T-helper 1 cell treated with Interleukin-12 subunit alpha and Interleukin-12 subunit beta and Interleukin-4 antibody, amounts not matched to agents 30 μg/mL and 1 μg/mL, for 36 hours (primary cell): ENCODE data around the gene RIC8B.
"Not testable (repeated sequence)": the region's sequence is repeated elsewhere in the genome, so short reads cannot be mapped to it uniquely, and the experiment has no call there.

Experiments
- H3K27ac Mint-ChIP-seq: one replicate; pipeline ENCODE4 v1.8.0; 2021; ENCODE audit warnings: mild to moderate bottlenecking, mixed read lengths
- H3K27me3 Mint-ChIP-seq: one replicate; pipeline ENCODE4 v1.8.0; 2021; ENCODE audit warnings: low read depth, mixed read lengths
- H3K36me3 Mint-ChIP-seq: one replicate; pipeline ENCODE4 v1.8.0; 2021; ENCODE audit warnings: low read depth, mixed read lengths
- H3K4me1 Mint-ChIP-seq: one replicate; pipeline ENCODE4 v1.8.0; 2021; ENCODE audit warnings: low read depth, mixed read lengths
- H3K4me3 Mint-ChIP-seq: one replicate; pipeline ENCODE4 v1.8.0; 2021; ENCODE audit warnings: mild to moderate bottlenecking, moderate library complexity, mixed read lengths
- H3K9me3 Mint-ChIP-seq: one replicate; pipeline ENCODE4 v1.8.0; 2021; ENCODE audit warnings: mixed read lengths

RIC8B gene

GRCh38 chr12:106906715-106907114 lies 132.2 kb downstream of the RIC8B start:
- no peaks in the 10 kb centered on the region for H3K36me3 Mint-ChIP-seq
- H3K27me3 Mint-ChIP-seq, result peaks cover 36% of the 10 kb centered on the region
- H3K27ac Mint-ChIP-seq, result no peak overlapping the region
- peaks cover 22% of the 10 kb centered on the region for H3K4me1 Mint-ChIP-seq
- no peak overlapping the region for H3K4me3 Mint-ChIP-seq
- H3K9me3 Mint-ChIP-seq, result no peaks in the 10 kb centered on the region

GRCh38 chr12:106907411-106907810 lies 132.9 kb downstream of the RIC8B start:
- Mint-ChIP-seq H3K4me3 (no peak overlapping the region), H3K36me3 (no peaks in the 10 kb centered on the region), H3K9me3 (no peaks in the 10 kb centered on the region), H3K4me1 (peaks cover 22% of the 10 kb centered on the region), H3K27me3 (peaks cover 29% of the 10 kb centered on the region), H3K27ac (no peak overlapping the region)

GRCh38 chr12:106907846-106908245 lies 133.4 kb downstream of the RIC8B start:
- Mint-ChIP-seq H3K27ac (no peak overlapping the region), H3K27me3 (peaks cover 24% of the 10 kb centered on the region), H3K4me3 (no peak overlapping the region), H3K36me3 (no peaks in the 10 kb centered on the region), H3K9me3 (no peaks in the 10 kb centered on the region), H3K4me1 (peaks cover 19% of the 10 kb centered on the region)

- peaks cover 15% of the 10 kb centered on the region for H3K4me1 Mint-ChIP-seq
- H3K9me3 Mint-ChIP-seq, result no peaks in the 10 kb centered on the region
- H3K36me3 Mint-ChIP-seq, result no peaks in the 10 kb centered on the region
- H3K27me3 Mint-ChIP-seq, result peaks cover 18% of the 10 kb centered on the region
- H3K27ac Mint-ChIP-seq, result no peak overlapping the region
- H3K4me3 Mint-ChIP-seq, result no peak overlapping the region
Measured at GRCh38 chr12:106908561-106908960, 134.1 kb downstream of the RIC8B start.

GRCh38 chr12:106910202-106910601 lies 135.7 kb downstream of the RIC8B start:
- Mint-ChIP-seq H3K4me1 (peaks cover 20% of the 10 kb centered on the region), H3K36me3 (no peaks in the 10 kb centered on the region), H3K27ac (no peak overlapping the region), H3K27me3 (peaks cover 9% of the 10 kb centered on the region), H3K4me3 (no peak overlapping the region), H3K9me3 (no peaks in the 10 kb centered on the region)

GRCh38 chr12:106911581-106911980 lies 137.1 kb downstream of the RIC8B start:
- peaks cover 27% of the 10 kb centered on the region for H3K4me1 Mint-ChIP-seq
- H3K27ac Mint-ChIP-seq, result peak overlapping the region; percentile 8
- H3K36me3 Mint-ChIP-seq, result no peaks in the 10 kb centered on the region
- H3K27me3 Mint-ChIP-seq, result peaks cover 4% of the 10 kb centered on the region
- H3K9me3 Mint-ChIP-seq, result no peaks in the 10 kb centered on the region
- H3K4me3 Mint-ChIP-seq, result no peak overlapping the region

- Mint-ChIP-seq H3K27me3 (no peaks in the 10 kb centered on the region), H3K4me1 (peaks cover 24% of the 10 kb centered on the region), H3K4me3 (no peak overlapping the region), H3K36me3 (no peaks in the 10 kb centered on the region), H3K9me3 (no peaks in the 10 kb centered on the region), H3K27ac (no peak overlapping the region)
Measured at GRCh38 chr12:106913456-106913855, 139.0 kb downstream of the RIC8B start.

GRCh38 chr12:106914796-106915634 lies 140.5 kb downstream of the RIC8B start:
- no peaks in the 10 kb centered on the region for H3K9me3 Mint-ChIP-seq

GRCh38 chr12:106915635-106916026 lies 141.1 kb downstream of the RIC8B start:
- Mint-ChIP-seq H3K9me3 (no peaks in the 10 kb centered on the region), H3K4me3 (peak overlapping the region; percentile 21), H3K27ac (peak overlapping the region; percentile 73), H3K4me1 (peaks cover 21% of the 10 kb centered on the region), H3K27me3 (peaks cover 3% of the 10 kb centered on the region), H3K36me3 (no peaks in the 10 kb centered on the region)

More at GRCh38 chr12:106914796-106915634, 140.5 kb downstream of the RIC8B start:
- H3K36me3 Mint-ChIP-seq, result no peaks in the 10 kb centered on the region
- peaks cover 27% of the 10 kb centered on the region for H3K4me1 Mint-ChIP-seq
- peaks cover 3% of the 10 kb centered on the region for H3K27me3 Mint-ChIP-seq
- H3K4me3 Mint-ChIP-seq, result no peak overlapping the region
- H3K27ac Mint-ChIP-seq, result peak overlapping the region; percentile 89

- Mint-ChIP-seq H3K27me3 (peaks cover 17% of the 10 kb centered on the region), H3K36me3 (no peaks in the 10 kb centered on the region)
Measured at GRCh38 chr12:106917503-106917902, 143.0 kb downstream of the RIC8B start.

GRCh38 chr12:106918746-106919145 lies 144.3 kb downstream of the RIC8B start:
- peaks cover 3% of the 10 kb centered on the region for H3K9me3 Mint-ChIP-seq
- no peaks in the 10 kb centered on the region for H3K36me3 Mint-ChIP-seq
- peaks cover 17% of the 10 kb centered on the region for H3K4me1 Mint-ChIP-seq
- no peak overlapping the region for H3K27ac Mint-ChIP-seq
- no peak overlapping the region for H3K4me3 Mint-ChIP-seq
- H3K27me3 Mint-ChIP-seq, result peaks cover 27% of the 10 kb centered on the region

More at GRCh38 chr12:106917503-106917902, 143.0 kb downstream of the RIC8B start:
- Mint-ChIP-seq H3K9me3 (no peaks in the 10 kb centered on the region), H3K4me3 (no peak overlapping the region), H3K27ac (no peak overlapping the region), H3K4me1 (peaks cover 17% of the 10 kb centered on the region)

- H3K4me3 Mint-ChIP-seq, result no peak overlapping the region
- H3K9me3 Mint-ChIP-seq, result peaks cover 7% of the 10 kb centered on the region
- H3K27me3 Mint-ChIP-seq, result peaks cover 33% of the 10 kb centered on the region
- no peak overlapping the region for H3K27ac Mint-ChIP-seq
- peaks cover 11% of the 10 kb centered on the region for H3K4me1 Mint-ChIP-seq
- no peaks in the 10 kb centered on the region for H3K36me3 Mint-ChIP-seq
Measured at GRCh38 chr12:106919910-106920544, 145.5 kb downstream of the RIC8B start.

- H3K27ac Mint-ChIP-seq, H3K4me3 Mint-ChIP-seq, H3K4me1 Mint-ChIP-seq, H3K36me3 Mint-ChIP-seq, H3K9me3 Mint-ChIP-seq: not testable (repeated sequence)
- peaks cover 33% of the 10 kb centered on the region for H3K27me3 Mint-ChIP-seq
Measured at GRCh38 chr12:106921976-106922375, 147.5 kb downstream of the RIC8B start.

- H3K36me3 Mint-ChIP-seq, H3K4me1 Mint-ChIP-seq, H3K9me3 Mint-ChIP-seq, H3K27ac Mint-ChIP-seq, H3K4me3 Mint-ChIP-seq: not testable (repeated sequence)
- H3K27me3 Mint-ChIP-seq, result peaks cover 44% of the 10 kb centered on the region
Measured at GRCh38 chr12:106923594-106923993, 149.1 kb downstream of the RIC8B start.

- peaks cover 3% of the 10 kb centered on the region for H3K4me1 Mint-ChIP-seq
- H3K9me3 Mint-ChIP-seq, result peaks cover 7% of the 10 kb centered on the region
- H3K4me3 Mint-ChIP-seq, result no peak overlapping the region
- no peak overlapping the region for H3K27ac Mint-ChIP-seq
- peaks cover 52% of the 10 kb centered on the region for H3K27me3 Mint-ChIP-seq
- no peaks in the 10 kb centered on the region for H3K36me3 Mint-ChIP-seq
Measured at GRCh38 chr12:106924268-106924861, 149.9 kb downstream of the RIC8B start.
